ENCODE measurements around the gene CORO2B. TPM values are rescaled to one million over a fixed set of nuclear protein-coding genes. Genes with fewer than 3 reads are reported as not detected.

The CORO2B gene
- total RNA-seq, 4 donors from 2014 or later = 4.7 to 18.8 (median 13.7) TPM

DNA sequence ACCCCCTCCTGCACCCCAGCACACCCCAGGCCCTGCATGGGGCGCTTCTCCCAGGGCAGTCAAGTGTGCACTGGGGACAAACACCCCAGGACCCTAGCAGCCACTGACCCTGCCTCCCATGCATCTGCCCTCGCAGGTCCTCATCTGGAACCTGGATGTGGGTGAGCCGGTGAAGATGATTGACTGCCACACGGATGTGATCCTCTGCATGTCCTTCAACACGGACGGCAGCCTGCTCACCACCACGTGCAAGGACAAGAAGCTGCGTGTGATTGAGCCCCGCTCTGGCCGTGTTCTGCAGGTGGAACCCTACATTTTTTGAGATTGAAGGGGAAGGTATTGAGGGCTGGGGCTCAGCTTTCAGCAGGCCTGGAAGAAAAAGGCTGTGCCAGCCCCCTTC, 132.6 kb downstream of the CORO2B start:
- TF ChIP-seq, protein P1, sequence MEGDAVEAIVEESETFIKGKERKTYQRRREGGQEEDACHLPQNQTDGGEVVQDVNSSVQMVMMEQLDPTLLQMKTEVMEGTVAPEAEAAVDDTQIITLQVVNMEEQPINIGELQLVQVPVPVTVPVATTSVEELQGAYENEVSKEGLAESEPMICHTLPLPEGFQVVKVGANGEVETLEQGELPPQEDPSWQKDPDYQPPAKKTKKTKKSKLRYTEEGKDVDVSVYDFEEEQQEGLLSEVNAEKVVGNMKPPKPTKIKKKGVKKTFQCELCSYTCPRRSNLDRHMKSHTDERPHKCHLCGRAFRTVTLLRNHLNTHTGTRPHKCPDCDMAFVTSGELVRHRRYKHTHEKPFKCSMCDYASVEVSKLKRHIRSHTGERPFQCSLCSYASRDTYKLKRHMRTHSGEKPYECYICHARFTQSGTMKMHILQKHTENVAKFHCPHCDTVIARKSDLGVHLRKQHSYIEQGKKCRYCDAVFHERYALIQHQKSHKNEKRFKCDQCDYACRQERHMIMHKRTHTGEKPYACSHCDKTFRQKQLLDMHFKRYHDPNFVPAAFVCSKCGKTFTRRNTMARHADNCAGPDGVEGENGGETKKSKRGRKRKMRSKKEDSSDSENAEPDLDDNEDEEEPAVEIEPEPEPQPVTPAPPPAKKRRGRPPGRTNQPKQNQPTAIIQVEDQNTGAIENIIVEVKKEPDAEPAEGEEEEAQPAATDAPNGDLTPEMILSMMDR (IDR thresholded peaks at IDR 0.05) = no peak
- DNase-seq (ENCODE audit: low spot score) (no peak), ATAC-seq (ENCODE audit: low FRiP score) (no peak)

DNA sequence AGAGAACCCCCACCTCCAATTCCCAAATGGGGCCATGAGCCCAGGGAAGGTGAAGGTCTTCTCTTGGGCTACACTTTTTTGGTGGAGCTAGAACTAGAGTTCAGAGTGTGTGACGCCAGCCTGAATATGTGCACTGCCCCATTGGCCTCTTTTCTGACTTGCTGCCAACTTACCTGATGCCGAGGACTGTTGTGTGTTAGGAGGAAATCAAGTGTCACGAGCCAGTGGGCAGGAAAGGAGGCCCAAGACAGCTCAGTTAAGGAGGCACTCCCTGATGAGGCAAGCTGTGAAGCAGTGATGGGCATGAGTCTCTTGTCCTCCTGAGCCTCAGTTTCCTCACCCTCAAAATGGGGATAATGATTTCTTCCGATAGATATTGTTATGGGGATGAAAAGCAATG, 134.1 kb downstream of the CORO2B start:
- no peak for ATAC-seq (ENCODE audit: low FRiP score)
- TF ChIP-seq, protein P1 (IDR thresholded peaks at IDR 0.05) = no peak

DNA sequence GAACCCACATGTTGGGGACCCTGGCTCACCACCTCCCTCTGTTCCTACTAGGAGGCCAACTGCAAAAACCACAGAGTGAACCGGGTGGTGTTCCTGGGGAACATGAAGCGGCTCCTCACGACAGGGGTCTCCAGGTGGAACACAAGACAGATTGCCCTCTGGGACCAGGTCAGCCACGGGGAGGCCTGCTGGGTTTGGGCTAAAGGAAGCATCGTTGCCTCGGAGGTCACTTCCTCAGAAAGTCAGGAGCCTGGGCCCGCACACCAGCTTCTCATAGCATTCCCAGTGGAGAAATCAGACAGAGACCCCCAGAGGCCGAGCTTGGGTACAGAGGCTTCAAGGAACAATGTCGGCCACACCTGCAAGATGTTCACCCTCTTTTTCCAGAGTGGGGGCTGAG, 135.1 kb downstream of the CORO2B start:
- no peak for DNase-seq (ENCODE audit: low spot score)
- ATAC-seq (ENCODE audit: low FRiP score) = no peak
- TF ChIP-seq, protein P1 (IDR thresholded peaks at IDR 0.05) = no peak

More for the DNA sequence above, 134.1 kb downstream of the CORO2B start:
- DNase-seq (ENCODE audit: low spot score) = no peak

DNA sequence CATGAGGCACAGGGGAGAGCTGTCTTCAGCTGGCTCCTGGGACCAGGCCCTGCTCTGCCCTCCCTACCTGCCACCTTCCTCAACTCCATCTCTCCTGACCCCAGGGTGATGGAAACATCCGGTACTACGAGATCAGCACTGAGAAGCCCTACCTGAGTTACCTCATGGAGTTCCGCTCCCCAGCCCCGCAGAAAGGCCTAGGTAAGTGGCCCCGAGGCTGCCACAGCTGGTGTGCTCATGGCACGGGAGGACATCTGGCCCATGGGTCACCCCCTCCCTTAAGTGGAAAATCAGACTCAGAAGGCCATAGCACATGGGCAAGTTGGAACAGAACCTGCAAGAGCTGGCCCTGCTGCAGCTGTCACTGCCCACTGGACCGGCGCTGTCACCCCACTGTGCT, 136.3 kb downstream of the CORO2B start:
- no peak for ATAC-seq (ENCODE audit: low FRiP score)
- TF ChIP-seq, protein P1 (IDR thresholded peaks at IDR 0.05) = no peak
- DNase-seq (ENCODE audit: low spot score) = no peak

DNA sequence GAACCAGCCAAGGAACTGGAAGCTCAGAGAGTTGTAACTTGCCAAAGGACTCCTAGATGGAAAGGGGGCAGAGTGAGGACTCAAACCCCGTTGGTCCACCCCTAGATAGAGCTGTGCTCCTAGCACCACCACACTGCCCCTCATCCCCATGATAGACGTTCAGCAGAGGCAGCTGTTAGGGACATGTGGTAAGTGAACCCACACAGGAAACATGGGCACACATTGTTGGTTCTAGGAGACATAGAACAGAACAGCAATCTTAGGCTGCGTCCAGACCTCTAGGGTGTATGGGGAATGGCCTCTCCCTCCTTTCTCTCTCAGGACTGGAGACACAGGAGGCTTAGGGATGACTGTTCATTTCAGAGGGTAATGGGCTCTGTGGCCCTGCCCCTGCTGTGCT, 139.2 kb downstream of the CORO2B start:
- TF ChIP-seq, protein P1 (IDR thresholded peaks at IDR 0.05) = no peak
- ATAC-seq (ENCODE audit: low FRiP score) = no peak
- no peak for DNase-seq (ENCODE audit: low spot score)

DNA sequence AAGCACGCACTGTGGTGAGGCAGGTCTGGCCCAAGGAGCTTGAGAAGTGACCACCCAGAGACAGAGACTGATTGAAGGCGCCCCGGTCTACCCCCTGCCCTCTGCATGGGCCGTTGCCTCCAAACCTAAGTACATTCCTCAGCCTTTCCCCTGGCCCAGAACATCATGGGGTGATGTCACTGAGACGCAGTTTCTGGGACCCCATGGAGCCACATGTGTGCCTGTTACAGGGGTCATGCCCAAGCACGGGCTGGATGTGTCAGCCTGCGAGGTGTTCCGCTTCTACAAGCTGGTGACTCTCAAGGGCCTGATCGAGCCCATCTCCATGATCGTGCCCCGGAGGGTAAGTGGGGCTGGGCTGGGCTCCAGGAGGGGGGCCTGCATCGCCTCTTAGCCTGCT, 139.7 kb downstream of the CORO2B start:
- DNase-seq (ENCODE audit: low spot score) = no peak

DNA sequence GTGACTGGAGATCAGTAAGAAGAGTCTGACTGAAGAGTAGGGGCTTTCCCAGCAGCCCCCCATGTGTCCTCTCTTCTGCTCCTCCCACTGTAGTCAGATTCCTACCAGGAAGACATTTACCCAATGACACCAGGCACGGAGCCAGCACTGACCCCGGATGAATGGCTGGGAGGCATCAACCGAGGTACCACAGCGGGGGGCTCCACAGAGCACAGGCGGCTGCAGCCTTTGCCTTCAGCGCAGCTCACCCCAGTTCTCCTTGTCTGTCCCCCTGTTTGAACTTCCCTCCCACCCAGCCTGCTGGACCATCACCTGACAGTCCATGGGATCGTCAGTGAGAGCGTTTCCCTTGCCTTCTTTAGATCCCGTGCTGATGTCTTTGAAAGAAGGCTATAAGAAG, 140.3 kb downstream of the CORO2B start:
- DNase-seq (ENCODE audit: low spot score) = no peak
- no peak for ATAC-seq (ENCODE audit: low FRiP score)
- TF ChIP-seq, protein P1 (IDR thresholded peaks at IDR 0.05) = no peak

More for the DNA sequence above, 139.7 kb downstream of the CORO2B start:
- TF ChIP-seq, protein P1 (IDR thresholded peaks at IDR 0.05) = no peak
- no peak for ATAC-seq (ENCODE audit: low FRiP score)
